Measurements from ENCODE around the gene SSTR3.

- no peak for TF ChIP-seq L3MBTL2 (conservative IDR thresholded peaks at IDR 0.05)
- no peak for TF ChIP-seq ARNT (IDR thresholded peaks at IDR 0.05)
- TF ChIP-seq SP1 (IDR thresholded peaks at IDR 0.05) = no peak
- no peak for TF ChIP-seq BHLHE40 (IDR thresholded peaks at IDR 0.05; ENCODE audit: borderline replicate concordance)
- no peak for TF ChIP-seq TARDBP (IDR thresholded peaks at IDR 0.05)
- no peak for TF ChIP-seq ELF4 (IDR thresholded peaks at IDR 0.05)
- no peak for TF ChIP-seq NFRKB (IDR thresholded peaks at IDR 0.05)
- TF ChIP-seq FOXA1 (IDR thresholded peaks at IDR 0.05) = no peak
- no peak for TF ChIP-seq FOXK2 (IDR thresholded peaks at IDR 0.05)
- TF ChIP-seq SUZ12 (IDR thresholded peaks at IDR 0.05) = no peak
- TF ChIP-seq HDGF (IDR thresholded peaks at IDR 0.05; ENCODE audit: borderline replicate concordance) = no peak
- TF ChIP-seq FOXM1 (IDR thresholded peaks at IDR 0.05; ENCODE audit: borderline replicate concordance) = no peak
- no peak for TF ChIP-seq ZNF384 (IDR thresholded peaks at IDR 0.05)
These were observed 9.4 kb upstream of the SSTR3 start for GRCh38 chr22:37221424-37222333.
